Colonic mucosa (tissue), 4 donors: ENCODE measurements around the gene PHF24. TPM values are rescaled to one million over a fixed set of nuclear protein-coding genes. Genes with fewer than 3 reads are reported as not detected.

ENCODE experiments used
- DNase-seq: peaks from one replicate; pipeline ENCODE4 v3.0.0-alpha.2; 2020
- H3K27ac ChIP-seq: fragments of 200-600 bp; one replicate; pipeline ENCODE4 v1.8.0; 2021
- H3K27me3 ChIP-seq: fragments of 200-600 bp; one replicate; pipeline ENCODE4 v1.8.0; 2021
- H3K36me3 ChIP-seq: fragments of 200-600 bp; one replicate; pipeline ENCODE4 v1.8.0; 2021
- H3K4me1 ChIP-seq: fragments of 200-600 bp; one replicate; pipeline ENCODE4 v1.8.0; 2021; ENCODE audit warnings: mild to moderate bottlenecking
- H3K4me3 ChIP-seq: fragments of 200-600 bp; one replicate; pipeline ENCODE4 v1.8.0; 2021
- H3K9ac ChIP-seq, 2 donors: one replicate each; pipeline ENCODE4 v1.7.0; 2013; ENCODE audit warnings: control low read depth in 2 of 2, low read depth in 2 of 2, low read length in 2 of 2
- H3K9me3 ChIP-seq: fragments of 200-600 bp; one replicate; pipeline ENCODE4 v1.8.0; 2021
- intact Hi-C: fragments of 100-400 bp; cut with DNase I; formaldehyde crosslinking; loops from one replicate; pipeline ENCODE4 v1.14.1; 2022
- total RNA-seq, 2 donors: library from RNA; stranded (reverse); fragmentation: NEBNext Ultra II Directional in 1 of 2; extraction: Animal tissue kit (Norgen Biotek cat#: 25700) in 1 of 2; gene quantifications; one replicate each; pipeline ENCODE4 v1.2.1, GENCODE V29; 2021
- TF ChIP-seq, protein P1 (sequence below): fragments of 200-600 bp; IDR thresholded peaks from one replicate; pipeline ENCODE4 v1.8.0; 2022; ENCODE audit warnings: antibody characterized with exemption, mild to moderate bottlenecking
- donor health status: healthy.
- donor health status: DM: no; HTN: no; CAD: no.
- donor health status: DM: no; HTN: no; CAD: no.

The PHF24 gene
- total RNA-seq, 2 donors from 2014 or later: 0.64 TPM; not detected in 1

GRCh38 chr9:35028341-35028740 is 70.3 kb downstream of the PHF24 start:
- Histone ChIP-seq H3K9ac (no peak overlapping the region), H3K4me1 (no peaks in the 10 kb centered on the region), H3K4me3 (no peak overlapping the region), H3K9me3 (no peaks in the 10 kb centered on the region), H3K27me3 (no peaks in the 10 kb centered on the region), H3K36me3 (no peaks in the 10 kb centered on the region), H3K27ac (no peak overlapping the region)
- no peak for DNase-seq
- intact Hi-C loops: no loop called here
- TF ChIP-seq, protein P1, sequence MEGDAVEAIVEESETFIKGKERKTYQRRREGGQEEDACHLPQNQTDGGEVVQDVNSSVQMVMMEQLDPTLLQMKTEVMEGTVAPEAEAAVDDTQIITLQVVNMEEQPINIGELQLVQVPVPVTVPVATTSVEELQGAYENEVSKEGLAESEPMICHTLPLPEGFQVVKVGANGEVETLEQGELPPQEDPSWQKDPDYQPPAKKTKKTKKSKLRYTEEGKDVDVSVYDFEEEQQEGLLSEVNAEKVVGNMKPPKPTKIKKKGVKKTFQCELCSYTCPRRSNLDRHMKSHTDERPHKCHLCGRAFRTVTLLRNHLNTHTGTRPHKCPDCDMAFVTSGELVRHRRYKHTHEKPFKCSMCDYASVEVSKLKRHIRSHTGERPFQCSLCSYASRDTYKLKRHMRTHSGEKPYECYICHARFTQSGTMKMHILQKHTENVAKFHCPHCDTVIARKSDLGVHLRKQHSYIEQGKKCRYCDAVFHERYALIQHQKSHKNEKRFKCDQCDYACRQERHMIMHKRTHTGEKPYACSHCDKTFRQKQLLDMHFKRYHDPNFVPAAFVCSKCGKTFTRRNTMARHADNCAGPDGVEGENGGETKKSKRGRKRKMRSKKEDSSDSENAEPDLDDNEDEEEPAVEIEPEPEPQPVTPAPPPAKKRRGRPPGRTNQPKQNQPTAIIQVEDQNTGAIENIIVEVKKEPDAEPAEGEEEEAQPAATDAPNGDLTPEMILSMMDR: no peak

GRCh38 chr9:35029241-35029640 is 71.2 kb downstream of the PHF24 start:
- Histone ChIP-seq H3K9ac (no peak overlapping the region), H3K4me1 (no peaks in the 10 kb centered on the region), H3K9me3 (no peaks in the 10 kb centered on the region), H3K27me3 (no peaks in the 10 kb centered on the region), H3K27ac (no peak overlapping the region), H3K36me3 (no peaks in the 10 kb centered on the region), H3K4me3 (no peak overlapping the region)
- no peak for DNase-seq
- TF ChIP-seq, protein P1: no peak
- intact Hi-C loops: no loop called here

GRCh38 chr9:35029852-35030251 is 71.8 kb downstream of the PHF24 start:
- H3K27ac ChIP-seq: no peak overlapping the region
- H3K27me3 ChIP-seq: no peaks in the 10 kb centered on the region
- H3K4me1 ChIP-seq: no peaks in the 10 kb centered on the region
- TF ChIP-seq, protein P1: no peak
- no peak for DNase-seq
- H3K36me3 ChIP-seq: no peaks in the 10 kb centered on the region
- no peak overlapping the region for H3K4me3 ChIP-seq
- H3K9me3 ChIP-seq: no peaks in the 10 kb centered on the region
- H3K9ac ChIP-seq: no peak overlapping the region
- intact Hi-C loops: no loop called here

Other genes starting within 250 kb of the PHF24 start
- gene CCL21, start 248.1 kb upstream of the PHF24 start, total RNA-seq: 10 to 100 TPM; 27.3 to 42.2 TPM
- 1 to 10 TPM; 1.6 to 8.5 TPM for gene DNAJB5, start 31.5 kb downstream of the PHF24 start, total RNA-seq
- 100 to 1,000 TPM; 176 to 287 TPM for gene VCP, start 114.3 kb downstream of the PHF24 start, total RNA-seq
- gene FANCG, start 121.7 kb downstream of the PHF24 start, total RNA-seq: 10 to 100 TPM; 11.4 to 47.5 TPM
- gene PIGO, start 138.3 kb downstream of the PHF24 start, total RNA-seq: 10 to 100 TPM; 27.6 to 51.3 TPM
- gene STOML2, start 144.8 kb downstream of the PHF24 start, total RNA-seq: 100 to 1,000 TPM; 111 to 233 TPM
- gene ATOSB, start 157.6 kb downstream of the PHF24 start, total RNA-seq: 10 to 100 TPM; 16.8 to 44.6 TPM
- 10 to 100 TPM; 43.6 to 56.1 TPM for gene UNC13B, start 203.7 kb downstream of the PHF24 start, total RNA-seq